AG08396 (cell line): Measurements from ENCODE around the gene APOA1.
"Not testable (repeated sequence)": the region's sequence is repeated elsewhere in the genome, so short reads cannot be mapped to it uniquely, and the experiment has no call there.

Experiments
- DNase-seq: peaks from one replicate; pipeline ENCODE4 v3.0.0; 2012; ENCODE audit warnings: low spot score, mixed read lengths

Gene APOA1

DNA sequence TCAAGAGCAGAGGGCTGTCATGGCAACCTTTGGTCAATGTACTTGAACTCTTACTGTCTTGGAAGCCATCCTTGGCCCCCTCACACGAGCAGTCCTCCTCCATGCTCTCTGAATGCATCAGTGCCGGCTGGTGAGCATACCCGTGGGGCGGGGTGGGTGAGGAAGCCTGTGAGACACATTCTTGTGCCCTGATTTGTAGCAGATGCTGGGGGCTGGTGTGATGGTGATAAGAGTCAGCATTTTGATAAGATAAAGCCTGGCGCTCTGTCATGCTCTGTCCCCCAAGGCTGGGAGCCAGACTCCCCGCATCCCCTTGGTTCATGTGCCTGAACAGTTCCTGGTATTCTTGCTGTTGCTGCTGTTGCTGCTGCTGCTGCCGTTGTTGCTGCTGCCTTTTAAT lies 20.5 kb upstream of the APOA1 start:
- DNase-seq: no peak

DNA sequence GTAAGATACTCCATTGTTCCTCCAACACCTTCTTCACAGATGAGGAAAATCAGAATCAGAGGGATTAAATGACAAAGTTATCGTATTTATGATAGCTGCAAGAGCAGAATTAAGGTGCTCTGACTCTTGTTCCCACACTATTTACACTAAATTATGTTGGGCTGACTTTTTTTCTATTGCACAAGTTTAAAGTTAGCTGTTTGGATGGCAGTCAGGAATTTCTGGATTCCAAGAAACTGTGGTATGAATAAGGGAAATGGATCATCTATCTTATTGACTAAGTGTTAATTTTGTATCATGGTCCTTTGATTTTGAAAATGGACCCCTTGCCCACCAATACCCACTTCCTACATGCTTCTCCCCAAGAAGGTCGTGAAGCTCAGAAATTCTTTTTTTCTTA lies 19.9 kb upstream of the APOA1 start:
- no peak for DNase-seq

DNA sequence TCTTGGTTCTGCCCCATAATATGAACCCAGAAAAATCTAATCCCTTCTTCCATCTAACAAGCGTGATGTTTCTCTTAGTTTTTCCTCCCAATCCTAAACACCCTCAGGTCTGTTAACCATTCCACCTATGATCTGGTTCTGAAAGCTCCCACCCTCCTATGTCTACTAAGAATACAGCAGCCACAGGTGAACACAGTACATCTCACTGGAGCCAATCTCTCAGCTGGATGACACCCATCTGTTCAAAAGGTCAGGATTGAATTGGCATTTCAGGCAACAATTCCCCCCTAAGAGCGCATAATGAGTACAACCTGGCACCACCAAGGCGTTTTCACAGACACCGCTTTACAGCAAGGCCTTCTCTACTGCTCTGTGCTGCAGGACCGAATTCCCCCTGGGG lies 19.0 kb upstream of the APOA1 start:
- DNase-seq: no peak

DNA sequence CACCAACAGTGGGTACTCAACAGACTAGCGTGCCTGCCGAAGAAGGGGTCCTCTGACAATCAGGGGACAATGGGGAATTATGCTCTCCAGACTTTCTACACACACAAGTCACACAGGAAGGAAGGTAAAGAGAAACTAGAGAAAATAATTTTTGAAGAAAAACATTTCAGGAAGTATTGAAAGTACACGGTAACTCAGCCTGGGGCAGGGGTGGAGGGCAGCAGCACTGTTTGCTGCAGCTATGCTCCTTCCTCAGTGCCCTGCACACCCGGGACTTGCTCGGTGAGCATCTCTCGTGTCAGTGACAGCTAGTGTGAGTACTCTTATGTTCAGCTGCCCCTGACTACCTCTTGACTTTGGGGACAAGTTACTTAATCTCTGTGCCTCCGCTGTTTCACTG lies 18.0 kb upstream of the APOA1 start:
- no peak for DNase-seq

DNA sequence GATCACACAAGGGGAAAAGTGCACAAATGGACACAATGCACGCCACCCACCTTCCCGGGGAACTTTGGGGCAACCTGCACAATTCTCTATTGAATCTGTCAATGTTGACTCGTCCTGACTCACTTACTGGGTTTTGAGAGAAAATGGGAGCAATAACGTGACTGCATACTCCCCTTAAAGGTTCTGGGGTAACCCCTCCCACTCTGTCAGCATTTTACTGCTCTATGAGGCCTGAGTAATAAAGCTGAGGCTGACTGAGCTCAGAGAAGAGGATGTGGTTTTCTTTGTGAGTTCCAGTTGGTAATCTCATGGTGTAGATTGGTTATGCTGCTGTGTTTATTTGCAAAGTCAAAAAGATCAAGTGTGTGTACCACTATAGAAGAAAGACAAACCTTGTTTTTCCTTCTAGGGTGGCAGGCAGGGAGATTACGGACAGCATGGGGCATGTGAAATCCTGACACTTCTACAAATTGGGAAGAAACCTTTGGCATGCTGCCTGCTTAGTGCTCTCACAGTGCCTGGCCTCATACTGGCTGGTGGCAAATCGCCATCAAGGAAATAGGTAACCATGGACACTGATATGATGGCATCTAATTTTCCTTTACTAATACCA lies 16.1 kb upstream of the APOA1 start:
- DNase-seq: peak; percentile 78

DNA sequence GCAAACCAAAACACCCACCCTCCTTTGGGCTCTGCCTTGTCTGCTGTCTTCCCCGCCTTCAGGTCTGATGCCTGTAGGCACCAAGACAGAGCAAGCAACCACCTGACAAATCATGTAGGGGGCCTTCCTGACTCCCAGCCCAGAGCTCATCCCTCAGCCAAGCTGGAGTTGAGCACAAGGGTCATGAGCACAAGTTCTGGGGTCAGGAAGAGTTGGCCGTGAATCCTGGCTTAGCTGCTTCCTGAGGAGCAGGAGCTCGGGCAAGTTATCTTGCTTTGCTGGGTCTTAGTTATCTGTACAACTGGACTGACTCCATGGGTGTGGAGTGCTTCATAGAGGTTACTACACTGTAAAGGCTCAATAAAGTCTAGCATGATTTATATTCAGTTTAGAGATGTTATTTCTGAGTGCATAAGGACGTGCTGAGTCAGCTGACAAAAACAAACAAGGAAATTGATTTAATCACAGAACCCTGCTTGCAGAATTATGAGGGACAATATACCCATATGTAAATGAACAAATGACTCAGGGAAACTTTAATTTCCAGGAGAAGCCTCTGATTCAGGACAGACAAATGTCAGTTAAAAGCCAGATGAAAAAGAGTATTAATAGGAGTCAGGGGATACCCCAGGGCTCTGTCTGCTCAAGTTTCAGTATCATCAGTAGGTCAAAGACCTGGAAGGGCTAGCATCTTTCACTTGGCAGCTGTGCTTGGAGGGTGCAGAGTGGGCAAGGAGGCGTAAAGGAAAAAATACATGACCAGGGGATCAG lies 15.0 kb upstream of the APOA1 start:
- DNase-seq: no peak

DNA sequence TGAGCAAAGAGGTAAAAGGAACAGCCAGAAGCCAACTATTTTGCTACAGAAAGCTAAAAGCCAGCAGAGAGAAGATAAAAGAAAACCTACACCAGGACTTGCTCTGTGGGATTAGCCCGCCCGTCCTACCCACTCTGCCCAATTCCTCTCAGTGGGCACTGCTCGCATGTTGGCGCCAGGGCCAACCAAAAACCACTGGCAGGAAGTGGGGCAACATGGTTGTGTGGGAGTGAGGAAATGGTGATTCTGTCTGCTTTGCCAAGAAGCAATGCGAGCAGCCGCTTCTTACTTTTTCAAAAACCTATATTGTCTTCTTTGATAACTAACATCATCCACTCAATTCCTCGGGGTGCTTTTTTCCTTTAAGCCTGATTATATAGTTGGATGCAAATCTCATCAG lies 14.2 kb upstream of the APOA1 start:
- DNase-seq: no peak

DNA sequence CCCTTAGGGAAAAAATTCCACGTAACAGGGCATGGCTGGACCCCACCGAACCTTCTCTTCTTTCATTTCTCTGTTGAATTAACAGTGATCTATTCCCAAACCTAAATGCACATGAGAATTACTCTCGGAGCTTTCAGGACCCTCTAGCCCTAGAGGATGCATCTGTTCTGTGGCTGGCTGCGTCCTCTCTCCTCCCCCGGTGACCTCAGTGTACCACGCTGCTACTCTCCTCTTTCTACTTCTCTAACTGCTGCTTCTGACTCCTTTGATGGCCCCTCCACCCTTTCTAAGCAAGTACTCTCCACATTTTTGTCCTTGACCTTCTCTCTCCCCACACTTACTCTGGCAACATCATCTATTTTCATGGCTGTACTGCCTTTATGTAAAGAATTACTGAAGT lies 12.1 kb upstream of the APOA1 start:
- no peak for DNase-seq

DNA sequence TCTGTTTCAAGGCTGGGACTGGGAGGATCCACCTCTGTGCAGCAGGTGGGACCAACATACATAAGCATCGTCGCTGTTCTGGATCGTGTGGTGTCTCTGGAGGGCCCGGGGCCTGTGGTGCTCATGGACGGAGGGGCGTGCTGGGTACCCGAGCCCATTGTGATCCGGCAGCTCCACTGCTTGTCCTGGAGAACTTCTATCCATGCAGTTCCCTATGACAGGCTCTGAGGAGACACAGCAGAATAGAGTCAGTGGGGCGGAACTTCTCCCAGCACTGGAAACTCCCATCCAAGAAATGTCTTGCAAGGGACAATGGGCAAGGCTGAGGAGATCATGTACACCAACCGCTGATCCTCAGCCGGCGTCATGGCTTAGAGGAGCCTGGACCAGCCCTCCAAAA lies 11.6 kb upstream of the APOA1 start:
- no peak for DNase-seq

DNA sequence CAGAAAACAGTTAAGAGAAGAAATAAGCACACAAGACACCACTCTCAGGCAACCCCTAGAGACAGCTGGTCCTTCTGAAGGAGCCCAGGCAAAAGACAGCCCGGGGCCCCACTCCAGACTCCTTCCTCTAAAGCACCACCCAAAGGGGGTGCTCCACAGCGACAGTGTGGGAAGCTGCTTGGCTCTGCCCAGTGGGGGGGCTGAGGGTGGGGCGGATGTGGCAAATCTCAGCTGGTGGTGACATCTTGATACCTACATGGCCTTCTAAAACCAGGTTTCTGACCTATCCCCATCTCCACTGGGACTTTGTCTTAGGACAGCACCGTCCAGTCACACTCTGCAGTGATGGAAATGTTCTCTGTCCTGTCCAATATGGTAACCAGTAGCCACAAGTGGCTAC lies 10.2 kb upstream of the APOA1 start:
- DNase-seq: no peak

DNA sequence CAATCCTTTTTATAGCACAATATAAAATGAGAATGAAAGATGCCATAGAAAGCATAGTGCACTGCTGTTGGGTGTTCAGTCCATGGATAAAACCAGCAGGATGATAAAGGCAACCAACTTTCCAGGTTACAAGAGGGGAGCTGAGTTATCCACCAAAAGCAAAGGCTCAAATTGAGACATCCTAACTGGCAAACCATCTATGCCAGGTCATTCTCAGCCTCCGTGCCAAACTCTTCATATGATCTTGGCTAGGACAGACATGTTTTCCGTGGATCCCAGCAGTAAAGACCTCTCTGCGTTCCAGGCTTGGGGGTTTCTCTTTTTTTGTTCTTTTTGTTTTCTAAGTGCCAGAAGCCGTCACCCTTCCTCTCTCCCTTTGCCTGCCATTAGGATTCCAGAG lies 7.3 kb upstream of the APOA1 start:
- no peak for DNase-seq

DNA sequence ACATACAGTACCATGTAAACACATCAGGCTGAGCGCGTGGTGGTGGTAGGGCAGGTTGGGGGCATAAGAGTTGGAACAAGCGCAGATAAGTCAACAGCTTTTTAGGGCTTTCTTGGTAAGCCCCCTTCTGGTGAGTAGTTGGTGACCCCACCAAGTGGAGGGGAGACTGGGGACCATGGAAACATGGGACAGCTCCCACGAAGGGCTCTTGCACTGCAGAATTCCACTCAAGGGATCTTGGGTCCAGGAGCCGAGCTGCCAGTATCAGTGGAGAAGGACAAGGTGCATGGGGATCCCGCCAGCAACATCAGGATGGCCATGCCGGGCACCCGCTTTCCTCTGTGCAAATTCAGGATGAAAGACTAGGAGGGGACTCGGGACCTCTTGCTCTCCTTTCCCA lies 6.2 kb upstream of the APOA1 start:
- DNase-seq: no peak

DNA sequence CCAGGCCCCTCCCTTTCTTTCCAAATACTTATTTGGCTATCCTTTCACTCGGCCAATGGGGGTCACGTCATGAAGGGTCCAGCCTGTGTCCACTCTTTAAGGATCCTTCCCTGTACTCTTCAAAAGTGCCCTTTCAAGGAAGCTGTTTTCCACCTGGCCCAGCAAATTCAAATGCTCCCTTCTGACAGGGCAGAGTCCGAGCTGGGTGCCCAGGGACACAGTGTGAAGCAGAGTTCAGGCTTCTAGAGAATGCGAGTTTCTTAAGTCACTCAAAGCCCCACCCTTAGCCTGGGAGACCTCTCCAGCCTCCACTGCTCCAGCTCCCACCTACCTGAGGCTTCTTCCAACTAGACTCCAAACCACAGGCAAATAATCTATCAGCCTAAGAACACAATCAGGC lies 5.5 kb upstream of the APOA1 start:
- DNase-seq: no peak

DNA sequence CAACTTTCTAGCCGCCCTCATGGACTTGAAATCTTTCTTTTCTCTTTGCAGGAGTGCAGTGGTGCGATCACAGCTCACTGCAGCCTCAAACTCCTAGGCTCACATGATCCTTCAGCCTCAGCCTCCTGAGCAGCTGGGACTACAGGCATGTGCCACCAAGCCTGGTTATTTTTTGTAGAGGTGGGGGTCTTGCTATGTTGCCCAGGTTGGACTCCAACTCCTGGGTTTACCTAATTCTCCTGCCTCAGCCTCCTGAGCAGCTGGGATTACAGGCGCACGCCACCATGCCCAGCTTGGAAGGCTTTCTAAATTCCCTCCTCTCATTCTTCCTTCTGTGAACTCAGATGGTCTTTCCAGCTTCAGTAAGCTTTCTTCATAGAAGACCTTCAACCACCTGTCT lies 4.7 kb upstream of the APOA1 start:
- no peak for DNase-seq

DNA sequence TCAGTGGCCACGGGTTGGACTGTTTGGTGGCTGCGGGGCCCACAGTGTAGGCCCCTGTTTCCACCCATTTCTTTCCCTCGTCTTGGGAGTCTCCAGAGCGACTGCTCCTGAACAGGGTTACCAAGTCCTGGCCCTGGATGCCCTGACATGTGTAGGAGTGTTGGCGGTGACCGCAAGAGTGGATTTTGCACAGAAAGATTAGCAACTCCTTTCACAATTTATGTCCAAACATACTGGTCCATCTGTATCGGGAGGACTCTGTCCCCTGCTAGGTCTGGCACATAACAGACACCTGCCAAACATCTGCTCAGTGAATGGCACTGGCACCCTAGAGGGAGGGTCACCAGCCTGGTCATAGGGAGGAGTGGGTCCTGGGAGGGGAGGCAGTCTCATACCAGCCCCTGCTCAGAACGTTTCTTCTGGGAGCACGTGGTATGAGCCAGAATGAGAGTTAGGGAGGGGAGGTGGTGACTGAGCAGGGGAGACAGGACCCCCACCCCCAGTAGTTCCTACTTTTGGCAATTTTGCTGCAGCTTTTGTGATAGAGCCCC lies 3.4 kb upstream of the APOA1 start:
- no peak for DNase-seq

DNA sequence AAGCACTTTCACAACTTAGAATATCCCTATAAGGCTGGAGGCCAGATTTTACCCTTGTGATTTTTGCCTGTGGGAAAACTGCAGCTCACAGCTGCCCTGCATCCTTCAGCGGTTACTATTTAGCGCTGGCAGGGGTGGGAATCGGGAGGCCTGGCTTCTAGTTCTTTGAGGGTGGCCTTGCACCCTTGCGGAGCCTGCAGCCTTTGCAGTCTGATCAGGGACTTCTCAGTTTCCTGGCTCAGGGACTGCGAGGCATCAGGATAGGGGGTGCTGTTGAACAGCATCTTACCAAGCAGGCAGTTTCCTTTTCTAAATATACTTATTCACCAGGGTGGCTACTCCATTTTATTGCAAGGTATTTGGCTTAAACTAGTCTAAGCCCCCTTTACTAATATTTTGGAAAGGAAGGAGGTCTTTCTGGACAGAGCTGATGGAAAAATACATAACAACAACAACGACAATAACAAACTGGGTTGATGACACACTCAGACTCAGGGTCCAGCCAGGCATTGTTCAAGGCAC lies 2.9 kb upstream of the APOA1 start:
- DNase-seq: no peak

DNA sequence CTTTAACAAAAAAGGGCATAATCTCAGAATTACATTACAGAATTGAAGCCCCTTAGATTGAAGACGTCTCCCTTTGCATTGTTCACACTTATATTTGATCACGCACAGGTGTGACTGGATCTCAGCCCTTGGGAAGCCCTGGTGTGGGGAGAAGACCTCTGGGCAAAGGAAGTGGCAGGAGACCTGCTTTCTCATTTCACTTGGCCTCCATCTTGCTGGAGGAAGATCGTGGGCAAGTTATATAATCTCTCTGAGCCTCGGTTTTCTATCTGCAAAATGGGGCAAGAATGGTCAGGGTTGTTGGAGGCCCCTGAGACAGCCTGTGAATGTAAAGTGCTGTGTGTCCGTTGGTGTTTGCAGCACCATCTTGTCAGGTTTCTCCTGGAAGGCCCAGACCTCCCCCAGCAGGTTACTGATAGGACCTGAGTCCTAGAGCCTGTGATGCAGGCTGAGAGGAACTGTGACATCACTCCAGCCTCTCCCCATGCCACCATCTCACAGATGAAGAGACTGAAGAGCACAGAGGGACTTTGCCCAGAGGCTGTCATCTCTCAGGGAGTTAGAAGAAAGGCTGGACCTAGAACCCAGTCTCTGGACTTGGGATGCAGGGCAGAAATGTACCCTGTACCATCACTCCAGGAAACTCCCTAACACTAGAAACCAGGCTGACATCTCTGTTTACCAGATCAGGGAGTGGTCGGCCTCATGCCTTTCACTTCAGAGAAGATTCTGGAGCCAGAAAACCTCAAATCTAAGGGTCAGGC lies 1.1 kb upstream of the APOA1 start:
- no peak for DNase-seq

DNA sequence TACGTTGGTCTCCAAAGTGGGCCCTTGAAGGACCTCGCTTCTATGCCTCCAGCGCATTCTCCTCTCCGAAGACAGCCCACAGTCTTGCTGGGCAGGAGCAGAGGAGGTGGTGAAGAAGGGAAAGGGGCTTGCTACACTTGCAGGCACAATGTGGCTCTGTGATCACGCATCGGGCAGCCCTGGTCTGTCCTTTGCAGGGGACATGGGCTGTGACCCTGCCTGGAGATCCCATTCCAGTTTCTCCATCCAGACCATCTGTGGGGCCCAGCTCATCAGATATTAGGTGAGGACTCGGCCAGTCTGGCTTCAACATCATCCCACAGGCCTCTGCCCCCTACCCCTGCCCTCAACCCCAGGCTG lies 810 bp downstream of the APOA1 start:
- DNase-seq: no peak

DNA sequence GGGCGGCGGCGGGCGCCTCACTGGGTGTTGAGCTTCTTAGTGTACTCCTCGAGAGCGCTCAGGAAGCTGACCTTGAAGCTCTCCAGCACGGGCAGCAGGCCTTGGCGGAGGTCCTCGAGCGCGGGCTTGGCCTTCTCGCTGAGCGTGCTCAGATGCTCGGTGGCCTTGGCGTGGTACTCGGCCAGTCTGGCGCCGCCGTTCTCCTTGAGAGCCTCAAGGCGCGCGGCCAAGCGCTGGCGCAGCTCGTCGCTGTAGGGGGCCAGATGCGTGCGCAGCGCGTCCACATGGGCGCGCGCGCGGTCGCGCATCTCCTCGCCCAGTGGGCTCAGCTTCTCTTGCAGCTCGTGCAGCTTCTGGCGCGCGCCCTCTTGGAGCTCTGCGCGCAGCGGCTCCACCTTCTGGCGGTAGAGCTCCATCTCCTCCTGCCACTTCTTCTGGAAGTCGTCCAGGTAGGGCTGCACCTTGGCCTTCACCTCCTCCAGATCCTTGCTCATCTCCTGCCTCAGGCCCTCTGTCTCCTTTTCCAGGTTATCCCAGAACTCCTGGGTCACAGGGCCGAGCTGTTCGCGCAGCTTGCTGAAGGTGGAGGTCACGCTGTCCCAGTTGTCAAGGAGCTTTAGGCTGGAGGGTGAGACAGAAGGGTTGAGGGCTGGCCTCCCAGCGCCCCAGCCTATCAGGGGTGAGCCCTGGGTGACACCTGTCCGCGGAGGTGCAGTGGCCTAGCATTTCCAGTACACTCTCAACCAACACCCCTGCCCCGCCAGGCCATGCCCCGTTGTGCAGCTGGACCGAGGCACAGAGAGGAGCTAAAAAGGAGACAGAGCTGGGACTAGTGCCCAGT lies 1.4 kb downstream of the APOA1 start:
- peak; percentile 96 for DNase-seq

DNA sequence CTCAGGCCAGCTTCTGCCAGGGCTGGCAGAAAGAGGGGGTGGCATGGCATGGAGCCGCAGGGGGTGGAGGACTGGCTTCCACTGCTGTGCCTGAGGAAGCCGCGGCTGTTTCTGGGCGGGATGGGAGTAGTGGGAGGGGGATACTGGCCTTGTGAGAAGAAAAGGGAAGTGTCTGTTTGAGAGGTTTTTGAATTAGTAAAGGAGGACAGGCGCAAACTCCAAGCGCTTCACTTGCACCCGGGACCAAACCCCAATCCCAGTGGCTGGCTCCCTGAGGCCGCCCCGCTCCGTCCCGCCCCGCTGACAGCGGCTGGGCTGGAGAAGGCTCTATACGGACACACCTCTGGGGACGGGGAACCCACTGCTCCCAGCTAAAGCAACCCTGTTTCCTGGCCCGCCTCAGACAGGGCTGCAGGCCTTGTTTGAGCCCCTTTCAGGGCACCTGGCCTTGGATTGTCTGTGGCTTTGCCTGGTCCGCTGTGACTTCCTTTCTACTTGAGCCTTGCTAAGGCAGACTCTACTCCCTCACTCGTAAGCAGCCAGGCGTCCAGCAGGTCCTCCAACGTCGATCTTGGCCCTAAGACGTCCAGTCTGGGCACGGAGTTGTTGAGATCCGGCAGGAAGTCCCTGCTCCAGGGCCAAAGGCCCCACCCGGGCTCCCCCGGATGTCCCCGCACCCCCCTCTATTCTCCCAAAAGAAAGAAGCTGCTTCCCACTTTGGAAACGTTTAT lies 2.2 kb downstream of the APOA1 start:
- DNase-seq: peak; percentile 29

DNA sequence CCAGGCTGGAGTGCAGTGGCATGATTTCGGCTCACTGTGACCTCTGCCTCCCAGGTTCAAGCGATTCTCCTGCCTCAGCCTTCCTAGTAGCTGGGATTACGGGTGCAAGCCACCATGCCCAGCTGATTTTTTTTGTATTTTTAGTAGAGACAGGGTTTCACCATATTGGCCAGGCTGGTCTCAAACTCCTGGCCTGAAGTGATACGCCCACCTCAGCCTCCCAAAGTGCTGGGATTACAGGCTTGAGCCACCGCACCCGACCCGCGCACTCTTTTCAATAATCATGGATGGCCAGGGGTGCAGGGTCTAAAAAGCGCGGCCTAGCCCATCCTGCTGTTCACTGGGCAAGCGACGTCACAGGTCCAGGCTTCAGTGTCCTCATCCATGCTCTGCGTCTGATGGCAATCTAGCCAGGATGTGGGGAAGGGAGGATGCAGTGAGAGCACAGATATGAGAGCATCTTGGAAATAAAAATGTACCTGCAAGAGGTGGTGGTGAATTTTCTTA lies 2.8 kb downstream of the APOA1 start:
- not testable (repeated sequence) for DNase-seq
